ENCODE measurements around the gene MKX.

Gene MKX

GRCh38 chr10:27680691-27681605, 64.7 kb downstream of the MKX start:
- DNase-seq (ENCODE audit: low read depth in 1 of 2, low spot score in 1 of 2): no peak
- Histone ChIP-seq H3K4me3 (replicated peaks; ENCODE audit: insufficient read depth, low read length) (no peak overlapping the region), H3K27me3 (ENCODE audit: insufficient read depth, poor library complexity, severe bottlenecking) (no peaks in the 10 kb centered on the region), H3K27ac (replicated peaks) (no peak overlapping the region)
- TF ChIP-seq CTCF (IDR thresholded peaks at IDR 0.05; ENCODE audit: insufficient read depth, low read length) (no peak), SPI1 (IDR thresholded peaks at IDR 0.05; ENCODE audit: borderline replicate concordance, low read depth) (no peak), POLR2AphosphoS5 (IDR thresholded peaks at IDR 0.05; ENCODE audit: low read depth) (no peak), GABPA (IDR thresholded peaks at IDR 0.05; ENCODE audit: low read depth) (no peak)
- TF ChIP-seq, protein P1, sequence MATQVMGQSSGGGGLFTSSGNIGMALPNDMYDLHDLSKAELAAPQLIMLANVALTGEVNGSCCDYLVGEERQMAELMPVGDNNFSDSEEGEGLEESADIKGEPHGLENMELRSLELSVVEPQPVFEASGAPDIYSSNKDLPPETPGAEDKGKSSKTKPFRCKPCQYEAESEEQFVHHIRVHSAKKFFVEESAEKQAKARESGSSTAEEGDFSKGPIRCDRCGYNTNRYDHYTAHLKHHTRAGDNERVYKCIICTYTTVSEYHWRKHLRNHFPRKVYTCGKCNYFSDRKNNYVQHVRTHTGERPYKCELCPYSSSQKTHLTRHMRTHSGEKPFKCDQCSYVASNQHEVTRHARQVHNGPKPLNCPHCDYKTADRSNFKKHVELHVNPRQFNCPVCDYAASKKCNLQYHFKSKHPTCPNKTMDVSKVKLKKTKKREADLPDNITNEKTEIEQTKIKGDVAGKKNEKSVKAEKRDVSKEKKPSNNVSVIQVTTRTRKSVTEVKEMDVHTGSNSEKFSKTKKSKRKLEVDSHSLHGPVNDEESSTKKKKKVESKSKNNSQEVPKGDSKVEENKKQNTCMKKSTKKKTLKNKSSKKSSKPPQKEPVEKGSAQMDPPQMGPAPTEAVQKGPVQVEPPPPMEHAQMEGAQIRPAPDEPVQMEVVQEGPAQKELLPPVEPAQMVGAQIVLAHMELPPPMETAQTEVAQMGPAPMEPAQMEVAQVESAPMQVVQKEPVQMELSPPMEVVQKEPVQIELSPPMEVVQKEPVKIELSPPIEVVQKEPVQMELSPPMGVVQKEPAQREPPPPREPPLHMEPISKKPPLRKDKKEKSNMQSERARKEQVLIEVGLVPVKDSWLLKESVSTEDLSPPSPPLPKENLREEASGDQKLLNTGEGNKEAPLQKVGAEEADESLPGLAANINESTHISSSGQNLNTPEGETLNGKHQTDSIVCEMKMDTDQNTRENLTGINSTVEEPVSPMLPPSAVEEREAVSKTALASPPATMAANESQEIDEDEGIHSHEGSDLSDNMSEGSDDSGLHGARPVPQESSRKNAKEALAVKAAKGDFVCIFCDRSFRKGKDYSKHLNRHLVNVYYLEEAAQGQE (IDR thresholded peaks at IDR 0.05; ENCODE audit: insufficient replicate concordance, low read depth): no peak

DNA sequence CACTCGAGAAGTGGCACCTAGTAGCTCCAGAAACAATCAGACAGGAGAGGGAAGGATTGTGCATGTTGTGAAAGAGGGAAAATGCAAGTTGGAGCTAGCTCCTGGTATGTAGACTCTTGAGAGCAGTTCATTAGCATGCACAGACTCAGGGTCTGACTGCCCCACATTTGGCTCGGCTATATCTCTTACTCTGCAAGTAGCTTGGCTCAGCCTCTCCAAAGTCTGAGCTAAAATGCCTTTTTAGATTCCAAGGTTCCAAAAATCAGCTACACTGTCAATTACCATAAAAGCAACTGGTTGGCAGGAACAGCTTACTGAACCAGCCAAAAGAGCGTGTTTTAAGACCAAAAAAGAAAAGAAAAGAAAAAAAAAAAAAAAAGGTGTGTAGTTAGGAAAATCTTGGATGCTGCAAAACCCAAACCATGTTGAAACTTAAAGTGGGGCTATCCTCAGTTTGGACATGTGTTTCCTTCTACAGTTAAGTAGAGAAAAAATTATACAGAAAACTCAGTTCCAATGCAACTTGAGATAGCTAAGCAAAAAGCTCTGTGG, 65.5 kb downstream of the MKX start:
- no peaks in the 10 kb centered on the region for H3K27me3 ChIP-seq (ENCODE audit: insufficient read depth, poor library complexity, severe bottlenecking)
- H3K27ac ChIP-seq (replicated peaks): no peak overlapping the region
- H3K4me3 ChIP-seq (replicated peaks; ENCODE audit: insufficient read depth, low read length): no peak overlapping the region
- no peak for DNase-seq (ENCODE audit: low read depth in 1 of 2, low spot score in 1 of 2)
- no peak for TF ChIP-seq SPI1 (IDR thresholded peaks at IDR 0.05; ENCODE audit: borderline replicate concordance, low read depth)
- no peak for TF ChIP-seq GABPA (IDR thresholded peaks at IDR 0.05; ENCODE audit: low read depth)
- no peak for TF ChIP-seq CTCF (IDR thresholded peaks at IDR 0.05; ENCODE audit: insufficient read depth, low read length)

- TF ChIP-seq SPI1 (IDR thresholded peaks at IDR 0.05; ENCODE audit: borderline replicate concordance, low read depth): no peak
- no peak for TF ChIP-seq GABPA (IDR thresholded peaks at IDR 0.05; ENCODE audit: low read depth)
- no peak for TF ChIP-seq POLR2AphosphoS5 (IDR thresholded peaks at IDR 0.05; ENCODE audit: low read depth)
- no peak for TF ChIP-seq CTCF (IDR thresholded peaks at IDR 0.05; ENCODE audit: insufficient read depth, low read length)
- TF ChIP-seq, protein P1 (IDR thresholded peaks at IDR 0.05; ENCODE audit: insufficient replicate concordance, low read depth): no peak
- DNase-seq (ENCODE audit: low read depth in 1 of 2, low spot score in 1 of 2): no peak
Measured at GRCh38 chr10:27679369-27679912, 66.2 kb downstream of the MKX start.

More at GRCh38 chr10:27679369-27679912, 66.2 kb downstream of the MKX start:
- H3K27me3 ChIP-seq (ENCODE audit: insufficient read depth, poor library complexity, severe bottlenecking): no peaks in the 10 kb centered on the region
- H3K4me3 ChIP-seq (replicated peaks; ENCODE audit: insufficient read depth, low read length): no peak overlapping the region
- H3K27ac ChIP-seq (replicated peaks): no peak overlapping the region

Measured in HL-60 (cell line).